ENCODE results near the gene FGGY.
A peak's percentile ranks its signal among the peaks of the same experiment; 100 is the strongest.

FGGY gene

DNA sequence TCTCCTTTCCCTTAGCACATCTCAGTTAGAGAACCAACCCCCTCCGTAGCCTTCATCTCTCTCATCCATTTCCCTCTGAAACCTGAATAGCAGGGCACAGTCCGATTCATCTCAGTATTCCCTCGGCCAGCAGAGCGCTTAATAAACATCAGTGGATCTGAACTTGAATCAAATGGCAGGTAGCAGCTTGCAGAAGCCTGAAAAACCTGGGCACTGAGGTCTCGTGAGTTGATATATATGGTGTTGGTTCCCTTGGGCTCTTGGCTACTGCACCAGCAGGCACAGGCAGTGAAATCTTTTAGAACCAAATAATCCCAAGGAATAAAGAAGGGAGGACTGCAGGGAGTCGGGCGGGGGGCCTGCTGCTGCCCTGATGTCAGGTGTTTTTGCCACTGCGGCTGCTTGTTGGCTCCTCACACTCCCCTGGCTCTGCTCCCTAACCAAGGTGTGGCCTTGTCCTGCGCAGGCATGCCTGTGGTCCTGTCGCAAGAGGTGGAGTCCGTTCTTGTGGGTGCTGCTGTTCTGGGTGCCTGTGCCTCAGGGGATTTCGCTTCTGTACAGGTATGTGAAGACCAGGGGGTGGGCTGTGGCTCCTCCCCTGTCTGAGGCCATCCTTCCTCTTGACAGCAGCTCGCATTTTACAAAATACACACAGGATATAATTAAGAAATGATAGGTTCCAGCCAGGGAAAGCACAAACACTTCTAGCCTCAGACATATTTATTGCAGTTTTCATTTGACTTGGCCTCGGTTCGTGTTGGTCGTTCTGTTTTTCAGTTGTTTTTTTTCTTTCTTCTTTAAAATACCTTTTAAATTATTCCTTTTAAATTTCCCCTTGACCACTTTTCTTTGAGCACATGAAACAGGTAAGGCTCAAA lies 376.9 kb downstream of the FGGY start:
- DNase-seq (ENCODE audit: low read depth, low spot score) = no peak
- peaks cover 11% of the 10 kb centered on the region for H3K4me1 ChIP-seq (ENCODE audit: insufficient read depth, insufficient read length)
- H3K9me3 ChIP-seq (ENCODE audit: insufficient read depth, low read length) = peaks cover 46% of the 10 kb centered on the region
- H3K27me3 ChIP-seq (ENCODE audit: insufficient read depth, insufficient read length) = no peaks in the 10 kb centered on the region
- no peaks in the 10 kb centered on the region for H3K36me3 ChIP-seq (ENCODE audit: insufficient read depth, insufficient read length, low read length)
- H3K4me3 ChIP-seq (ENCODE audit: insufficient read length, low read depth) = no peak overlapping the region
- TF ChIP-seq SUZ12 (IDR thresholded peaks at IDR 0.05; ENCODE audit: extremely low read depth, insufficient read depth, insufficient read length) (no peak), ZNF274 (IDR thresholded peaks at IDR 0.05; ENCODE audit: low read depth, low read length) (no peak), YY1 (IDR thresholded peaks at IDR 0.05; ENCODE audit: insufficient read depth, insufficient read length) (no peak)
- H3K9ac ChIP-seq (ENCODE audit: insufficient read length, low read depth) = no peak overlapping the region

DNA sequence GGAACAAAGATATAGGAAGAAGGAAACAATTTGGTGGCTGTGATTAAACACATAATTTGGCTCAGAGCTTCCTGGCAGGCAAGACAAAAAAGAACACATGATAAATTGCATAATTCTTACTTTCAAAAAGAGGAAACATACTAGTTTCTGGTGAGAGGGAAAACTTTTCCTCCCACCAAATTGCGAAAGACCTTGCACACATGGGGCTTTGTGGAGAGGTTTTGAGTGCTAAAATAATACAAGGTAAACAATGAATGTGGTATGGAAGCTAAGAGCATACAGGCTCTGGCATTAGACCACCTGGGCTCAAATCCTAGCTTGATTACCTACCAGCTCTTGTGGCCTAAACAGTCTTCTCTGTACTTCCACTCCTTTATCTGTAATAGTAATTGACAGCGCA lies 377.7 kb downstream of the FGGY start:
- no peaks in the 10 kb centered on the region for H3K36me3 ChIP-seq (ENCODE audit: insufficient read depth, insufficient read length, low read length)
- no peaks in the 10 kb centered on the region for H3K27me3 ChIP-seq (ENCODE audit: insufficient read depth, insufficient read length)
- no peak for DNase-seq (ENCODE audit: low read depth, low spot score)
- H3K4me1 ChIP-seq (ENCODE audit: insufficient read depth, insufficient read length) = peaks cover 8% of the 10 kb centered on the region
- TF ChIP-seq ZNF274 (IDR thresholded peaks at IDR 0.05; ENCODE audit: low read depth, low read length) = no peak
- no peak for TF ChIP-seq SUZ12 (IDR thresholded peaks at IDR 0.05; ENCODE audit: extremely low read depth, insufficient read depth, insufficient read length)
- no peak for TF ChIP-seq YY1 (IDR thresholded peaks at IDR 0.05; ENCODE audit: insufficient read depth, insufficient read length)
- H3K4me3 ChIP-seq (ENCODE audit: insufficient read length, low read depth) = no peak overlapping the region
- no peak overlapping the region for H3K9ac ChIP-seq (ENCODE audit: insufficient read length, low read depth)
- H3K9me3 ChIP-seq (ENCODE audit: insufficient read depth, low read length) = peaks cover 46% of the 10 kb centered on the region

DNA sequence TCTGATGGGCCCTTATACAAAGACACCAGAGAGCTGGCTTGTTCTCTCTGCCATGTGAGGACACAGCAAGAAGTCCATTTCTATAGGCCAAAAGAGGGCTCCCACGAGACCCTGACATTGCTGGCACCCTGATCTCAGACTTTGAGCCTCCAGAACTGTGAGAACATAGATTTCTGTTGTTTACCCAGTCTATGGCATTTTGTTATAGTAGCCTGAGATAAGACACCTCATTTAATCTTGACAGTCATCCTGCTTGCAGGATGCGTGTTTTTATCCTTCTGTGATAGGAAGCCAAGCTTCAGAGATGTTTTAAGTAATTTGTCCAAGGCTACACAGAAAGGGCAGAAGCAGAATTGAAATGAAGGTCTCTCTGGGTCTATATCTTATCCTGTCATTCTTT lies 379.0 kb downstream of the FGGY start:
- DNase-seq (ENCODE audit: low read depth, low spot score) = no peak
- H3K4me1 ChIP-seq (ENCODE audit: insufficient read depth, insufficient read length) = peaks cover 8% of the 10 kb centered on the region

DNA sequence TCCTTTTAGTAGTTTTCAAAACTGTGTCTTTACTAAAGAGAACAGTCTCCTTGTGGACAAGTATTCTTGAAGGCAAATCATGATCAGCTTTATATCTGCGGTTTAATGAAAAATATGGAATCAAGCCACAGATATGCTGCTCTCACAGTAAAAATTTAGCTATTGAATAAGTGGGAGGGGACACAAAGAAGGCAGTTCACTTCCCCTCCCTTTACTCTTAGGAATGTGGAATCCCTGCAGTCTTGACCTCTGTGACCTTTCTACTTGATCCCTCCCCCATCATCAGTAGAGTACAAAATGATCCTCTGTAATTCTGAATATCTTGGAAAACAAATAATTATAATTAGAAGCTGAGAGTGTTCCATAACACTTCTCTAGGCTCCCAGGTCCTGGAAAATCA lies 381.1 kb downstream of the FGGY start:
- Histone ChIP-seq H3K36me3 (ENCODE audit: insufficient read depth, insufficient read length, low read length) (no peaks in the 10 kb centered on the region), H3K27me3 (ENCODE audit: insufficient read depth, insufficient read length) (no peaks in the 10 kb centered on the region), H3K9ac (ENCODE audit: insufficient read length, low read depth) (no peak overlapping the region), H3K4me1 (ENCODE audit: insufficient read depth, insufficient read length) (peaks cover 3% of the 10 kb centered on the region), H3K9me3 (ENCODE audit: insufficient read depth, low read length) (peaks cover 30% of the 10 kb centered on the region), H3K4me3 (ENCODE audit: insufficient read length, low read depth) (no peak overlapping the region)
- peak; percentile 42 for DNase-seq (ENCODE audit: low read depth, low spot score)
- TF ChIP-seq SUZ12 (IDR thresholded peaks at IDR 0.05; ENCODE audit: extremely low read depth, insufficient read depth, insufficient read length) (no peak), ZNF274 (IDR thresholded peaks at IDR 0.05; ENCODE audit: low read depth, low read length) (no peak), YY1 (IDR thresholded peaks at IDR 0.05; ENCODE audit: insufficient read depth, insufficient read length) (no peak)

More for the DNA sequence above, 379.0 kb downstream of the FGGY start:
- no peak overlapping the region for H3K9ac ChIP-seq (ENCODE audit: insufficient read length, low read depth)
- H3K36me3 ChIP-seq (ENCODE audit: insufficient read depth, insufficient read length, low read length) = no peaks in the 10 kb centered on the region
- no peaks in the 10 kb centered on the region for H3K27me3 ChIP-seq (ENCODE audit: insufficient read depth, insufficient read length)
- TF ChIP-seq ZNF274 (IDR thresholded peaks at IDR 0.05; ENCODE audit: low read depth, low read length) (no peak), YY1 (IDR thresholded peaks at IDR 0.05; ENCODE audit: insufficient read depth, insufficient read length) (no peak), SUZ12 (IDR thresholded peaks at IDR 0.05; ENCODE audit: extremely low read depth, insufficient read depth, insufficient read length) (no peak)
- H3K9me3 ChIP-seq (ENCODE audit: insufficient read depth, low read length) = peaks cover 46% of the 10 kb centered on the region
- H3K4me3 ChIP-seq (ENCODE audit: insufficient read length, low read depth) = no peak overlapping the region

DNA sequence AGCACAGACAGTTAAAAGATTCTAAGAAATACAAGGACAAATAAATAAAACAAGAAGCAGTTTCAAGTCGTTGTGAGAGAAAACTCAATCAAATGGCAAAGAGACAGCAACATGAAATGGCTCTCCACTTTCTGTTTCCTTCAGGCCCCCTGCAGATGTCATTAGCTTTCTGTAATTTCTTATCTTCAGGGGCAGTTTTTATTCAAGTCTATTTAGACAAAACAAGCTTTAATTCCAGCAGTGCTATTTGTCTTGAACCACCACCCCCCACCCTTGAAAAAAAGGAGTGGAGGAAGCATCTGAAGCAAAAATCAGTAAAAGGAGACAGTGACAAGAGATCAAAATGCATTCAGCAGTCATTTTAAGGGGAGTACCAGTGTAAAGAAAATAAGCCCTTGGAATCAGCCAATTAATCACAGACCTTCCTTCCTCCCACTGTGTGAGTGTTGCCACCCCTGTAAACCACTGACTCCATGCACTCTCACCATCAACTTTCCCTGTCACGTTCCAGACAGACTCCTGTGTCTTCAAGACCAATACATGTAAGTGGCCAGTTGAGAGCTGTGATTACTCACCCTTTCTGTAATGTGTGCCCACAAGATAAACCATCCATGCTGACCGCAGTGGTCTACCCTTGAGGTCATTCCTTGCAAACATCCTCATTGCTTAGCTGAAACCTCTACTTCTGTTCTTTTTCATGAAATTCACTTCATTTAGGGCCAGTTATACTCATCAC lies 381.8 kb downstream of the FGGY start:
- H3K9me3 ChIP-seq (ENCODE audit: insufficient read depth, low read length) = peaks cover 23% of the 10 kb centered on the region
- no peaks in the 10 kb centered on the region for H3K36me3 ChIP-seq (ENCODE audit: insufficient read depth, insufficient read length, low read length)
- H3K4me1 ChIP-seq (ENCODE audit: insufficient read depth, insufficient read length) = peaks cover 3% of the 10 kb centered on the region
- DNase-seq (ENCODE audit: low read depth, low spot score) = no peak
- no peaks in the 10 kb centered on the region for H3K27me3 ChIP-seq (ENCODE audit: insufficient read depth, insufficient read length)
- TF ChIP-seq YY1 (IDR thresholded peaks at IDR 0.05; ENCODE audit: insufficient read depth, insufficient read length) (no peak), SUZ12 (IDR thresholded peaks at IDR 0.05; ENCODE audit: extremely low read depth, insufficient read depth, insufficient read length) (no peak), ZNF274 (IDR thresholded peaks at IDR 0.05; ENCODE audit: low read depth, low read length) (no peak)
- H3K4me3 ChIP-seq (ENCODE audit: insufficient read length, low read depth) = no peak overlapping the region
- H3K9ac ChIP-seq (ENCODE audit: insufficient read length, low read depth) = no peak overlapping the region

- TF ChIP-seq SUZ12 (IDR thresholded peaks at IDR 0.05; ENCODE audit: extremely low read depth, insufficient read depth, insufficient read length) (no peak), ZNF274 (IDR thresholded peaks at IDR 0.05; ENCODE audit: low read depth, low read length) (no peak), YY1 (IDR thresholded peaks at IDR 0.05; ENCODE audit: insufficient read depth, insufficient read length) (no peak)
- Histone ChIP-seq H3K9ac (ENCODE audit: insufficient read length, low read depth) (no peak overlapping the region), H3K4me3 (ENCODE audit: insufficient read length, low read depth) (no peak overlapping the region), H3K9me3 (ENCODE audit: insufficient read depth, low read length) (peaks cover 9% of the 10 kb centered on the region; the same call in 1 of the 2 replicates), H3K36me3 (ENCODE audit: insufficient read depth, insufficient read length, low read length) (no peaks in the 10 kb centered on the region), H3K4me1 (ENCODE audit: insufficient read depth, insufficient read length) (no peaks in the 10 kb centered on the region), H3K27me3 (ENCODE audit: insufficient read depth, insufficient read length) (no peaks in the 10 kb centered on the region)
- DNase-seq (ENCODE audit: low read depth, low spot score) = no peak
Observed at GRCh38 chr1:59680044-59680443, 383.1 kb downstream of the FGGY start.

Data from NT2/D1 (cell line).